ENCODE measurements around the gene BMF. TPM values are rescaled to one million over a fixed set of nuclear protein-coding genes. Genes with fewer than 3 reads are reported as not detected.

Gene BMF
- total RNA-seq, 2 donors from 2014 or later, result 4.3 to 16.1 TPM

- no peak overlapping the region for H3K4me3 ChIP-seq
- peak overlapping the region in 1 of 4 donors; percentile 91 for H3K27ac ChIP-seq
- intact Hi-C loops (cut with DNase I), result no loop called here
- ATAC-seq (no peak), DNase-seq (no peak)
- H3K4me1 ChIP-seq, result peaks cover 57% of the 10 kb centered on the region
- no peaks in the 10 kb centered on the region for H3K9me3 ChIP-seq
- no peaks in the 10 kb centered on the region for H3K27me3 ChIP-seq
- H3K36me3 ChIP-seq (replicated peaks in 1 of 2; ENCODE audit: insufficient read depth in 1 of 2, low read depth in 2 of 2), result no peaks in the 10 kb centered on the region
- no peak for TF ChIP-seq POLR2A (IDR thresholded peaks at IDR 0.05)
- no peak for TF ChIP-seq CTCF (IDR thresholded peaks at IDR 0.05)
- WGBS, 2 donors, result 97 to 99% methylated on average over 8 of the region's 8 CpGs
Measured at GRCh38 chr15:40070608-40071218, 38.0 kb downstream of the BMF start.

GRCh38 chr15:40070166-40070557 lies 38.5 kb downstream of the BMF start:
- Histone ChIP-seq H3K9me3 (no peaks in the 10 kb centered on the region), H3K36me3 (replicated peaks in 1 of 2; ENCODE audit: insufficient read depth in 1 of 2, low read depth in 2 of 2) (no peaks in the 10 kb centered on the region), H3K27me3 (no peaks in the 10 kb centered on the region), H3K4me3 (no peak overlapping the region), H3K27ac (peak overlapping the region in 3 of 4 donors; percentile 91 to 93 (median 92)), H3K4me1 (peaks cover 54% of the 10 kb centered on the region)
- TF ChIP-seq CTCF (IDR thresholded peaks at IDR 0.05) (no peak), POLR2A (IDR thresholded peaks at IDR 0.05) (no peak)
- ATAC-seq (no peak), DNase-seq (no peak)
- 66 to 78% methylated on average over 4 to 5 of the region's 5 CpGs for WGBS, 2 donors
- intact Hi-C loops (cut with DNase I), result no loop called here

GRCh38 chr15:40069178-40070165 lies 39.2 kb downstream of the BMF start:
- H3K27ac ChIP-seq, result peak overlapping the region; percentile 84 to 93 (median 92)
- H3K9me3 ChIP-seq, result no peaks in the 10 kb centered on the region
- 21 to 51% methylated on average over 9 to 31 of the region's 32 CpGs for WGBS, 2 donors
- intact Hi-C loops (cut with DNase I), result no loop called here
- DNase-seq (peak; percentile 99 to 100 (median 100)), ATAC-seq (peak; percentile 98)
- peaks cover 48% of the 10 kb centered on the region for H3K4me1 ChIP-seq
- H3K27me3 ChIP-seq, result no peaks in the 10 kb centered on the region
- no peak overlapping the region for H3K4me3 ChIP-seq
- H3K36me3 ChIP-seq (replicated peaks in 1 of 2; ENCODE audit: insufficient read depth in 1 of 2, low read depth in 2 of 2), result no peaks in the 10 kb centered on the region
- TF ChIP-seq POLR2A (IDR thresholded peaks at IDR 0.05) (peak; percentile 18 to 71 (median 69)), CTCF (IDR thresholded peaks at IDR 0.05) (peak in 2 of 7 experiments; percentile 23 to 30)

- no peak for TF ChIP-seq CTCF (IDR thresholded peaks at IDR 0.05)
- no peak for TF ChIP-seq POLR2A (IDR thresholded peaks at IDR 0.05)
- no peak overlapping the region for H3K4me3 ChIP-seq
- no peaks in the 10 kb centered on the region for H3K36me3 ChIP-seq (replicated peaks in 1 of 2; ENCODE audit: insufficient read depth in 1 of 2, low read depth in 2 of 2)
- ATAC-seq, result no peak
- H3K27ac ChIP-seq, result peak overlapping the region in 3 of 4 donors; percentile 12 to 92 (median 91)
- no peak for DNase-seq
- WGBS, 2 donors, result 36 to 53% methylated on average over 6 of the region's 6 CpGs
- H3K27me3 ChIP-seq, result no peaks in the 10 kb centered on the region
- H3K9me3 ChIP-seq, result no peaks in the 10 kb centered on the region
- intact Hi-C loops (cut with DNase I), result no loop called here
- peaks cover 42% of the 10 kb centered on the region for H3K4me1 ChIP-seq
Measured at GRCh38 chr15:40067921-40068624, 40.6 kb downstream of the BMF start.

Data from body of pancreas (tissue), 4 donors.